Skeletal muscle tissue (tissue), 4 donors: ENCODE measurements around the gene KRT4. TPM values are rescaled to one million over a fixed set of nuclear protein-coding genes. Genes with fewer than 3 reads are reported as not detected.

Source experiments
- H3K27ac ChIP-seq: one replicate; pipeline ENCODE4 v1.7.0; 2013; ENCODE audit warnings: mild to moderate bottlenecking, low read depth, low read length, inconsistent platforms
- H3K27me3 ChIP-seq, 3 donors: one replicate each; pipeline ENCODE4 v1.7.0; 2013; ENCODE audit warnings: low read length in 3 of 3; ENCODE audit not compliant: control insufficient read depth in 3 of 3, insufficient read depth in 3 of 3
- H3K36me3 ChIP-seq, 3 donors: one replicate each; pipeline ENCODE4 v1.7.0; 2013; ENCODE audit warnings: low read length in 3 of 3; ENCODE audit not compliant: control insufficient read depth in 3 of 3, insufficient read depth in 3 of 3
- H3K4me1 ChIP-seq, 3 donors: one replicate each; pipeline ENCODE4 v1.7.0; 2013; ENCODE audit warnings: low read length in 3 of 3, mild to moderate bottlenecking in 3 of 3; ENCODE audit not compliant: control insufficient read depth in 3 of 3, insufficient read depth in 3 of 3
- H3K4me3 ChIP-seq, 3 donors: one replicate each; pipeline ENCODE4 v1.7.0; 2013; ENCODE audit warnings: low read length in 3 of 3
- H3K9ac ChIP-seq, 3 donors: one replicate each; pipeline ENCODE4 v1.7.0; 2013; ENCODE audit warnings: low read length in 3 of 3, mild to moderate bottlenecking in 3 of 3, moderate library complexity in 2 of 3, low read depth in 1 of 3
- H3K9me3 ChIP-seq, 3 donors: one replicate each; pipeline ENCODE4 v1.7.0; 2013; ENCODE audit warnings: low read length in 3 of 3; ENCODE audit not compliant: control insufficient read depth in 3 of 3
- total RNA-seq: library from RNA; depleted of rRNA; stranded (reverse); fragments of >200 nt; gene quantifications from one replicate; pipeline ENCODE4 v1.2.3, GENCODE V29; 2014
- donor health status: Osteomylitis.

KRT4 gene
- total RNA-seq, 1 donor from 2014 or later, result not detected

- Histone ChIP-seq H3K27ac (no peak overlapping the region), H3K4me1 (no peaks in the 10 kb centered on the region), H3K9ac (no peak overlapping the region), H3K27me3 (peaks cover 7 to 27% (median 21%) of the 10 kb centered on the region in 3 donors), H3K9me3 (no peaks in the 10 kb centered on the region), H3K36me3 (no peaks in the 10 kb centered on the region), H3K4me3 (no peak overlapping the region)
Observed at GRCh38 chr12:52808573-52809160, 5.2 kb downstream of the KRT4 start.

DNA sequence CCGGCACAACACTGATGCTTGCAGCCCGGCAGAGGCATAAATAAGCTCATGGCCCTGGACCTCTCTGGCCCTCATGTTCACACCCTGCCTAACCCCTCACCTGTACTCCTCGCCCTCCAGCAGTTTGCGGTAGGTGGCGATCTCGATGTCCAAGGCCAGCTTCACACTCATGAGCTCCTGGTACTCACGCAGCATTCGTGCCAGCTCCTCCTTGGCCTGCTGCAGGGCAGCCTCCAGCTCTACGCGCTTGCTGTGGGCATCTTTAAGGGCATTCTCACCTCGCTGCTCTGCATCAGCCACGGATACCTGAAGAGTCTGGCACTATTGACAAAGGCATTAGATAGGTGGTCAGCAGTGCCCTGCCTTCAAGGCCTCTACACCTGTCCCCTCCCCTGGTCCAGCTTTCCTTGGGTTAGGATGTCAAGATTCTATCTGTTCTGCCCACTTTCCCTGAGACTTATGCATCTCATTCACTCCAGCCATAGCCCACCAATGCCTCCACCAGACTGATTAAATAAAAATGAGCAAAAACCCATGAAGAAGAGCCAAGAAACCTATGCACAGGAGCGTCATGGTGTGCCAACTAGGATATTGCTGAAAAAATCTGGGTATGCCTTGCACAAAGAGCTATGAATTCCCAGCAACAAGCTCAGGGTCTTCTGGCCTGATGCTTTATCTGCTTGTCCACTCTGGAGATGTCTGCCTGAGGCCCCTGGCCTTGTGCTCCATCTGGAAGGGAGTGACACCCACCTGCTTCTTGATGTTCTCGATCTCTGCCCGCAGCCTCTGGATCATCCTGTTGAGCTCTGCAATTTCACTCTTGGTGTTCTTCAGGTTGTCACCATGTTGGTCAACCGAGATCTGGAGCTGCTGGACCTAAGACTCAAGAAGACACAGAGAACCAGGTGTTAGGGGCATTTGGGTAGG is 6.1 kb downstream of the KRT4 start:
- no peak overlapping the region for H3K4me3 ChIP-seq
- peaks cover 7 to 27% (median 21%) of the 10 kb centered on the region in 3 donors for H3K27me3 ChIP-seq
- no peaks in the 10 kb centered on the region for H3K36me3 ChIP-seq
- H3K4me1 ChIP-seq, result no peaks in the 10 kb centered on the region
- no peaks in the 10 kb centered on the region for H3K9me3 ChIP-seq
- H3K9ac ChIP-seq, result no peak overlapping the region
- H3K27ac ChIP-seq, result no peak overlapping the region

- no peak overlapping the region for H3K4me3 ChIP-seq
- no peak overlapping the region for H3K27ac ChIP-seq
- peaks cover 7 to 27% (median 21%) of the 10 kb centered on the region in 3 donors for H3K27me3 ChIP-seq
- no peak overlapping the region for H3K9ac ChIP-seq
- H3K36me3 ChIP-seq, result no peaks in the 10 kb centered on the region
- no peaks in the 10 kb centered on the region for H3K9me3 ChIP-seq
- no peaks in the 10 kb centered on the region for H3K4me1 ChIP-seq
Observed at GRCh38 chr12:52806821-52807543, 6.9 kb downstream of the KRT4 start.

GRCh38 chr12:52806169-52806811 is 7.6 kb downstream of the KRT4 start:
- no peak overlapping the region for H3K9ac ChIP-seq
- no peaks in the 10 kb centered on the region for H3K36me3 ChIP-seq
- H3K4me3 ChIP-seq, result no peak overlapping the region
- no peaks in the 10 kb centered on the region for H3K9me3 ChIP-seq
- peaks cover 7 to 27% (median 21%) of the 10 kb centered on the region in 3 donors for H3K27me3 ChIP-seq
- H3K27ac ChIP-seq, result no peak overlapping the region
- no peaks in the 10 kb centered on the region for H3K4me1 ChIP-seq

DNA sequence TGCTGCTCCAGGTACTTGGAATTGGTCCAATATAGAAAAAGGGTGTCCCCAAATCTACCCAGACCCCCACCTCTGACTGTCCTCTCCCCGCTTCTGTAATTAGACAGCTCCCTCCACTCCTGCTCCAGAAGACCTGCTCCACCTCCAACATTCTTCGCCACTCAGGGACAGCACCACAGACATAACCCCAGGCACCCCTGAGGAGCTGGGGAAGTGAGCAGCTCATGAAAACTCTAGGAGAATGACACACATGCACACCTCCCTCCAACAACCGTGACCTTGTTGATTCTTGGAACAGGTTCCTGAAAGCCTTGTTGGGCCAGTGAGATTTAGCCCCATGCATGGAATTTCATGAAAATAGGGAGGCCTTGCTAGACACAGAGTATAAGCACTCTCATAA is 8.2 kb downstream of the KRT4 start:
- Histone ChIP-seq H3K36me3 (no peaks in the 10 kb centered on the region), H3K4me3 (no peak overlapping the region), H3K27ac (no peak overlapping the region), H3K27me3 (peaks cover 7 to 27% (median 21%) of the 10 kb centered on the region in 3 donors), H3K9me3 (no peaks in the 10 kb centered on the region), H3K9ac (no peak overlapping the region), H3K4me1 (no peaks in the 10 kb centered on the region)

DNA sequence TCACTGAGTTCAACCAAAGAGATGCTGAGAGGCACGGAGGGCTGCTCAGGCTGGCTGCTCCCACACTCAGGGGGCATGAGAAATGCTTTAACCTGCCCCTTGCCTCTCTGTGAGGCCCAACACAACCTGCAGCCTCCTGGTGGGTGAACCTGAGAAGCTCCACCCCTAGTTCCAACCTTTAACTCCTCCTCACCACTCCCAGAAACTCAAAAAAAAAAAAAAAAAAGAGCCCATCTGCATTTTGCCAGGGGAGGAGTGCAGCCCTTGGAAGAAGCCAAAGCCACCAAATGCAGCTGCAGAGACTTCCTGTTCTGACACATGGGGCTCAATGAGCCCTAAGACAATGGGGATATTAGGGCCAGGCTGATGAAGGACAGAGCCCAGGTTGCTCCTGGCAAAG is 8.9 kb downstream of the KRT4 start:
- H3K4me1 ChIP-seq, result no peaks in the 10 kb centered on the region

GRCh38 chr12:52802442-52802841 is 11.5 kb downstream of the KRT4 start:
- Histone ChIP-seq H3K4me1 (no peaks in the 10 kb centered on the region), H3K27me3 (peaks cover 0 to 13% (median 6%) of the 10 kb centered on the region in 3 donors), H3K9me3 (no peaks in the 10 kb centered on the region), H3K27ac (no peak overlapping the region), H3K4me3 (no peak overlapping the region), H3K36me3 (no peaks in the 10 kb centered on the region), H3K9ac (no peak overlapping the region)

More for the DNA sequence above, 8.9 kb downstream of the KRT4 start:
- no peak overlapping the region for H3K27ac ChIP-seq
- H3K36me3 ChIP-seq, result no peaks in the 10 kb centered on the region
- peaks cover 7 to 27% (median 21%) of the 10 kb centered on the region in 3 donors for H3K27me3 ChIP-seq
- H3K9ac ChIP-seq, result no peak overlapping the region
- H3K9me3 ChIP-seq, result no peaks in the 10 kb centered on the region
- H3K4me3 ChIP-seq, result no peak overlapping the region

- no peaks in the 10 kb centered on the region for H3K9me3 ChIP-seq
- H3K9ac ChIP-seq, result no peak overlapping the region
- H3K27me3 ChIP-seq, result peaks cover 0 to 7% (median 2%) of the 10 kb centered on the region in 3 donors
- no peaks in the 10 kb centered on the region for H3K4me1 ChIP-seq
- H3K4me3 ChIP-seq, result no peak overlapping the region
- no peaks in the 10 kb centered on the region for H3K36me3 ChIP-seq
- H3K27ac ChIP-seq, result no peak overlapping the region
Observed at GRCh38 chr12:52801773-52802172, 12.1 kb downstream of the KRT4 start.

- H3K4me1 ChIP-seq, result no peaks in the 10 kb centered on the region
- no peak overlapping the region for H3K4me3 ChIP-seq
- H3K27ac ChIP-seq, result no peak overlapping the region
- no peaks in the 10 kb centered on the region for H3K9me3 ChIP-seq
- peaks cover 0 to 4% (median 0%) of the 10 kb centered on the region in 3 donors for H3K27me3 ChIP-seq
- H3K9ac ChIP-seq, result no peak overlapping the region
- no peaks in the 10 kb centered on the region for H3K36me3 ChIP-seq
Observed at GRCh38 chr12:52800259-52800917, 13.5 kb downstream of the KRT4 start.
